ENCODE data around the gene KRTAP10-1. TPM values are rescaled to one million over a fixed set of nuclear protein-coding genes. Genes with fewer than 3 reads are reported as not detected.

The KRTAP10-1 gene
- total RNA-seq, 1 experiment from 2014 or later, result not detected

DNA sequence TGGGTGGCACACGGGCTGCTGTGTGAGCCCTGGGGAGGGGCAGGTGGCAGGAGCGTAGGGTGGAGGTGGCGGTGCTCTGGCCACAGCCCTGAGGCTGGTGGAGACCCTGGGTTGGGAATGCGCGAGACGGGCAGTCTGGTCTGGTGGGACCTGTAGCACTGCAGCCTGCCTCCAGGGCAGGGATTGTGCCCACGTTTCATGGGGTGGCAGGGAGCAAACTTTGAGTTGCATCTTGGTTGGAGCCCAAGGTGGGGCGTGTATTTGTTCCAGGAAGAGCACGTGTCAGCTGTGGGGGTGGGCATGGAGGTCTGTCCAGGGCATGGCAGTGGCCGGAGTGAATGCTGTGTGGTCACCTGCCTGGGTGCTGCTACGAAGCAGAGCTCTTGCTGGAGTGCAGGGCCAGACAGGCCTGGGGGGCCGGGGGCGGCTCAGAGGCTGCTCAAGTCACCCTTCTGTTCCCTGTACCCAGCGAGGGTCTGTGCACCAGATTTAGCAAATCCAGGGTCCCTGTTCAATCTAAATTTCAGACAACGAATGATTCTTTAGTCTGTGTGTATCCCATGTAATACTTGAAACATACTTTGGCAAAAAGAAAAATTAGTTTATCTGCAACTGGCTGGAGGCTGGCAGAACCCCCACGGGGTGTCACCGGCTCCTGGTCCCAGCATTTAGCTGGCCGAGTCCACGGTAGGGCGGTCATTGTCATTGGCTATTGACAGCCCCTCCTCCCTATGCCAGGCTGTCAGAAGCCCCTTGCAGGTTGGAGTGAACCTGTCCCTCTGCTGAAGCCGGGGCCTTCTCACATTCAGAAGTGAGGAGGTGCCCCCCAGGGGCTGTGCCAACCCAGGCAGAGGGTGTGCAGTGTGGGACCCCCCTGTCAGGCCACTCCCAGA lies 27.3 kb downstream of the KRTAP10-1 start:
- H3K4me3 ChIP-seq, result no peak overlapping the region
- no peaks in the 10 kb centered on the region for H3K36me3 ChIP-seq
- no peaks in the 10 kb centered on the region for H3K27me3 ChIP-seq
- no peaks in the 10 kb centered on the region for H3K4me1 ChIP-seq
- H3K27ac ChIP-seq, result no peak overlapping the region
- DNase-seq, result no peak
- no peaks in the 10 kb centered on the region for H3K9me3 ChIP-seq (replicated peaks)

- Histone ChIP-seq H3K4me1 (no peaks in the 10 kb centered on the region), H3K9me3 (replicated peaks) (no peaks in the 10 kb centered on the region), H3K36me3 (no peaks in the 10 kb centered on the region), H3K27ac (no peak overlapping the region), H3K27me3 (no peaks in the 10 kb centered on the region), H3K4me3 (no peak overlapping the region)
- DNase-seq, result no peak
Observed at GRCh38 chr21:44511938-44512275, 28.1 kb downstream of the KRTAP10-1 start.

- Histone ChIP-seq H3K4me3 (no peak overlapping the region), H3K4me1 (no peaks in the 10 kb centered on the region), H3K9me3 (replicated peaks) (no peaks in the 10 kb centered on the region), H3K27ac (no peak overlapping the region), H3K36me3 (no peaks in the 10 kb centered on the region), H3K27me3 (no peaks in the 10 kb centered on the region)
- DNase-seq, result no peak
Observed at GRCh38 chr21:44511219-44511937, 28.6 kb downstream of the KRTAP10-1 start.

DNA sequence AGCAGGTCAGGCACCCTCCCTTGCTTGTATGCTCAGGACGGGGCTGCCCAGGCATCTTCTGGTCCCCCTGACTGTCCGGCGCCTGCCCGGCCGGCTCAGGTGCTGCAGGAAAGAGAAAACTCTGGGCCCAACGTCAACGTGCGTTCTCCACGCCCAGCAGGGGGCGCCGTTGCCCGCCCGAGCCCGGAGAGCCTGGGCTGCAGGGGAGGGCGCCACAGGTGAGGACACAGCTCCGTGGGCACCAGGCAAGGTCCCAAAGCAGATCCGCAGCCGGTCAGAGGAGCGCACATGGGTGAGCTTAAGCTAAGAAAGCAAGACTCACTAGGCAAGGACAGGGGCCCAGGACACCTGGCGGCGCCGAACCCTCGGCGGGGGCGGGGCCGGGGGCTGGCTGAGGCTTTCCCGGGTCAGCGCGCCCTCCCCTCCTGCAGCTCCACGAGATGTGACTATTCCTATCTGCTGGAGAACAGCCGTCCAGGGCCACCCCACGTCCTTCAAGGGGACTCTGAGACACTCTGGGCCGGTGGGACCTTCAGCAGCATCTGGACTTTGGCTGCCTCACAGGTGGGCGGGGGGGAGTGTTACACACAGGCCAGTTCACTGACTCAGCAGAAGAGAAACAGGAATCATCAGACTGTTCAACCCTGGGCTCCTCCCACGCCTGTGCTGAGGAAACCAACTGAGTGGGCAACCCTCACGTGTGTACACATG lies 29.3 kb downstream of the KRTAP10-1 start:
- H3K27me3 ChIP-seq, result no peaks in the 10 kb centered on the region
- no peaks in the 10 kb centered on the region for H3K36me3 ChIP-seq
- H3K27ac ChIP-seq, result no peak overlapping the region
- no peaks in the 10 kb centered on the region for H3K9me3 ChIP-seq (replicated peaks)
- H3K4me1 ChIP-seq, result no peaks in the 10 kb centered on the region
- H3K4me3 ChIP-seq, result no peak overlapping the region
- DNase-seq, result peak; percentile 50 to 68

GRCh38 chr21:44510109-44510507 lies 29.9 kb downstream of the KRTAP10-1 start:
- Histone ChIP-seq H3K9me3 (replicated peaks) (no peaks in the 10 kb centered on the region), H3K27ac (no peak overlapping the region), H3K4me1 (no peaks in the 10 kb centered on the region), H3K27me3 (no peaks in the 10 kb centered on the region), H3K4me3 (no peak overlapping the region), H3K36me3 (no peaks in the 10 kb centered on the region)
- DNase-seq, result no peak

GRCh38 chr21:44509539-44509938 lies 30.5 kb downstream of the KRTAP10-1 start:
- peak in 1 of 2 experiments; percentile 10 for DNase-seq
- no peaks in the 10 kb centered on the region for H3K36me3 ChIP-seq
- no peaks in the 10 kb centered on the region for H3K4me1 ChIP-seq
- H3K4me3 ChIP-seq, result no peak overlapping the region
- H3K27me3 ChIP-seq, result no peaks in the 10 kb centered on the region
- no peaks in the 10 kb centered on the region for H3K9me3 ChIP-seq (replicated peaks)
- H3K27ac ChIP-seq, result no peak overlapping the region

GRCh38 chr21:44508711-44509445 lies 31.1 kb downstream of the KRTAP10-1 start:
- Histone ChIP-seq H3K27ac (no peak overlapping the region), H3K36me3 (no peaks in the 10 kb centered on the region), H3K4me1 (no peaks in the 10 kb centered on the region), H3K4me3 (no peak overlapping the region), H3K9me3 (replicated peaks) (no peaks in the 10 kb centered on the region), H3K27me3 (no peaks in the 10 kb centered on the region)
- DNase-seq, result no peak

GRCh38 chr21:44508426-44508710 lies 31.6 kb downstream of the KRTAP10-1 start:
- Histone ChIP-seq H3K4me3 (no peak overlapping the region), H3K4me1 (no peaks in the 10 kb centered on the region), H3K27me3 (no peaks in the 10 kb centered on the region), H3K36me3 (no peaks in the 10 kb centered on the region), H3K27ac (no peak overlapping the region), H3K9me3 (replicated peaks) (no peaks in the 10 kb centered on the region)
- DNase-seq, result no peak

- Histone ChIP-seq H3K36me3 (no peaks in the 10 kb centered on the region), H3K27me3 (no peaks in the 10 kb centered on the region), H3K27ac (no peak overlapping the region), H3K4me3 (no peak overlapping the region), H3K4me1 (no peaks in the 10 kb centered on the region), H3K9me3 (replicated peaks) (no peaks in the 10 kb centered on the region)
- DNase-seq, result no peak
Observed at GRCh38 chr21:44507673-44508425, 32.1 kb downstream of the KRTAP10-1 start.

DNA sequence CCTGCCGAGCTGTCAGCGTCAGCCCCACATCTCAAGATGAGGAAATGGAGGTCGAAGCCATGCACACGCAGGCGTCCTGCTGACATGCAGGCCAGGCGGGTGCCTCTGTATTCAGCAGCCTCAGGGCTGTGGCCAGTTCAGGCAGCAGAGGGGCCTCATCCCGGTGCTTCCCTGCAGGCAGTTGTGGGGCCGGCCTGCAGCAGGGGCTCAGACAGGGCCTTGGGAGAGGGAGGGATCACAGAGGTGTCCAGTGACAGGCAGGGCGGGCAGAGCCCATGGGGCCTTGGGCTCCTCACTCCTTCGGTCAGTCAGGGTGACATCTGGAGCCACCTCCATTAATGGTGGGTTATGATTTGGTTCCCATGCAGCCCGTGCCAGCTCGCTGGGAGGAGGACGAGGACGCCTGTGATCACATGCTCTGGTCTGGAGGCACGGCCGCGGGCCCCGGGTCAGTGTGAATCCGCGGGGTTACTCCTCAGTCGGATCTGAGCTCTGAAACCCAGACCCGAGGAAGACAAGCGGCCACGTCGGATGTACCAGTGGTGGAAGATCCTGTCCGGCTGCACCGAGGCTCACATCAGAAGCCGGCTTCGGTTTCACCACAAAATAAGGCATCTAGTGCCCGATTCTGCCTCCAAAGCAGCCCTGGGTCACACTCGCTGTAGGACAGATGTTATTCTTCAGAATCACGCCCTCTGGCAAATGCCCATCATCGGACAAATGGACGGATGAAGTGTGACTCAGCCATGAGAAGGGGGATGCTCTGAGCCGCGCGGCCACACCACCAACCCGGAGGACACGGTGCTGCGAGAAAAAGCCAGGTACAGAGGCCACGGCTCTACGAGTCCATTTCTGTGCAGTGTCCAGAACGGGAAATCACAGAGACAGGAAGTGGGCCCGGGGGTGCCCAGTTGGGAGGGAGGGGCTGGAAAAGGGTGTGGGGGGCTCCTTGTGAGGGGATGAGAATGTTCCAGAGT lies 33.4 kb downstream of the KRTAP10-1 start:
- no peak for DNase-seq
- Histone ChIP-seq H3K4me1 (no peaks in the 10 kb centered on the region), H3K27ac (no peak overlapping the region), H3K27me3 (no peaks in the 10 kb centered on the region), H3K4me3 (no peak overlapping the region), H3K9me3 (replicated peaks) (no peaks in the 10 kb centered on the region), H3K36me3 (no peaks in the 10 kb centered on the region)

DNA sequence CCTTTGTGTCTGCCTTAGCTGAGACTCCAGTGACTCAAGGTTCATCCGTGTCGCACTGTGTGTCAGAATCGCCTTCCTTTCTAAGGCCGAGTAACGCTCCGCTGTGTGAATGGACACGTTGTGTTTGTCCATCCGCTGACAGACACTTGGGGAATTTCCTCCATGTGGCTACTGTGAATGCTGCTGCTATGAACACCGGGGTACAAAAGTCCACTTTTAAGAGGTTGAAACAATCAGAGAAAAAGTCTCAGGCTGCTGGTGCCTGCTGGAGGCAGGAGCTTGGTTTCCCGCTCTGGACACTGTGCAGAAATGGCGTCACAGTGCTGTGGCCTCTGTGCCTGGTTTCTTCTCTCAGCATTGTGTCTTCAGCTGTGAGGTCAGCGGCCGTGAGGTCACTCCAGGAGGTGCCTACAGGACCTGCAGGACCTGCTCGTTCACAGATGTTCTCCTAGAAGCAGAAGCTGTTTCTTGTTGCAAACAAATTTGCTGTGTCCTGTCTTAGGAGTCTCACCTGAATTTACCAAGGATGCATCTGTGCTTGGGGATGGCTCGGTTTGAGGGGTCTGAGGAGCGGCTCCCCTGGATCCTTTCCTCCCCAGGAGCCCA lies 34.2 kb downstream of the KRTAP10-1 start:
- no peaks in the 10 kb centered on the region for H3K9me3 ChIP-seq (replicated peaks)
- no peak for DNase-seq
- no peak overlapping the region for H3K4me3 ChIP-seq
- H3K27ac ChIP-seq, result no peak overlapping the region
- no peaks in the 10 kb centered on the region for H3K36me3 ChIP-seq
- no peaks in the 10 kb centered on the region for H3K4me1 ChIP-seq
- no peaks in the 10 kb centered on the region for H3K27me3 ChIP-seq

- Histone ChIP-seq H3K36me3 (no peaks in the 10 kb centered on the region), H3K4me3 (no peak overlapping the region), H3K4me1 (no peaks in the 10 kb centered on the region), H3K27me3 (0 out of 2 replicates have a peak, but pooled peaks cover 5% of the 10 kb centered on the region), H3K27ac (no peak overlapping the region), H3K9me3 (replicated peaks) (no peaks in the 10 kb centered on the region)
- DNase-seq, result no peak
Observed at GRCh38 chr21:44503901-44504399, 36.0 kb downstream of the KRTAP10-1 start.
